RWPE2 (cell line): ENCODE results near the gene SERINC3.

Experiments used
- ATAC-seq: fragments of 200-7000 bp; cut with Tn5 transposase; 3 replicates; pipeline ENCODE4 v1.9.1; 2021; ENCODE audit warnings: low read depth
- DNase-seq: peaks from one replicate; pipeline ENCODE4 v3.0.0-alpha.2; 2020; ENCODE audit warnings: low spot score
- H3K27ac ChIP-seq: fragments of 450-650 bp; 2 replicates; pipeline ENCODE4 v1.5.1; 2017; ENCODE audit warnings: mild to moderate bottlenecking; ENCODE audit not compliant: poor library complexity, severe bottlenecking
- H3K27me3 ChIP-seq: fragments of 250-450 bp; sonication (Bioruptor Pico); 2 replicates; pipeline ENCODE4 v1.5.1; 2021; ENCODE audit warnings: mild to moderate bottlenecking, moderate library complexity; ENCODE audit not compliant: insufficient read depth, poor library complexity, severe bottlenecking
- H3K36me3 ChIP-seq: fragments of 250-450 bp; sonication (Bioruptor Pico); 2 replicates; pipeline ENCODE4 v1.5.1; 2020; ENCODE audit warnings: low read depth, mild to moderate bottlenecking, moderate library complexity
- H3K4me1 ChIP-seq: fragments of 250-450 bp; sonication (Bioruptor Pico); 2 replicates; pipeline ENCODE4 v1.5.1; 2021; ENCODE audit warnings: mild to moderate bottlenecking, moderate library complexity; ENCODE audit not compliant: insufficient read depth, poor library complexity, severe bottlenecking
- H3K4me3 ChIP-seq: fragments of 250-450 bp; sonication (Bioruptor Pico); 2 replicates; pipeline ENCODE4 v1.5.1; 2021; ENCODE audit warnings: mild to moderate bottlenecking, moderate library complexity; ENCODE audit not compliant: severe bottlenecking
- H3K9me3 ChIP-seq: fragments of 250-450 bp; sonication (Bioruptor Pico); 2 replicates; pipeline ENCODE4 v1.5.1; 2021; ENCODE audit warnings: mild to moderate bottlenecking, moderate library complexity; ENCODE audit not compliant: severe bottlenecking
- CTCF ChIP-seq: fragments of 450-650 bp; IDR thresholded peaks from one replicate; pipeline ENCODE4 v1.5.1; 2017; ENCODE audit warnings: mild to moderate bottlenecking, moderate library complexity; ENCODE audit not compliant: poor library complexity, severe bottlenecking

Gene SERINC3

GRCh38 chr20:44522841-44523240 lies 971 bp upstream of the SERINC3 start:
- no peak for DNase-seq
- no peaks in the 10 kb centered on the region for H3K27me3 ChIP-seq
- H3K36me3 ChIP-seq, result peaks cover 20% of the 10 kb centered on the region
- no peaks in the 10 kb centered on the region for H3K9me3 ChIP-seq
- peaks cover 33% of the 10 kb centered on the region for H3K4me1 ChIP-seq
- TF ChIP-seq CTCF, result no peak
- ATAC-seq, result no peak
- H3K27ac ChIP-seq, result peak overlapping the region; percentile 62
- H3K4me3 ChIP-seq, result no peak overlapping the region

- Histone ChIP-seq H3K27me3 (no peaks in the 10 kb centered on the region), H3K9me3 (no peaks in the 10 kb centered on the region), H3K27ac (peak overlapping the region; percentile 62), H3K36me3 (peaks cover 30% of the 10 kb centered on the region), H3K4me1 (peaks cover 23% of the 10 kb centered on the region), H3K4me3 (peak overlapping the region; percentile 94)
- ATAC-seq, result no peak
- TF ChIP-seq CTCF, result no peak
- DNase-seq, result no peak
Measured at GRCh38 chr20:44520881-44521280, 989 bp downstream of the SERINC3 start.

- Histone ChIP-seq H3K9me3 (no peaks in the 10 kb centered on the region), H3K4me3 (no peak overlapping the region), H3K4me1 (peaks cover 19% of the 10 kb centered on the region), H3K27me3 (no peaks in the 10 kb centered on the region), H3K27ac (no peak overlapping the region), H3K36me3 (peaks cover 50% of the 10 kb centered on the region)
- ATAC-seq (no peak), DNase-seq (no peak)
- TF ChIP-seq CTCF, result no peak
Measured at GRCh38 chr20:44518248-44518647, 3.6 kb downstream of the SERINC3 start.

- no peaks in the 10 kb centered on the region for H3K27me3 ChIP-seq
- no peaks in the 10 kb centered on the region for H3K9me3 ChIP-seq
- TF ChIP-seq CTCF, result no peak
- peaks cover 17% of the 10 kb centered on the region for H3K4me1 ChIP-seq
- ATAC-seq (no peak), DNase-seq (no peak)
- no peak overlapping the region for H3K27ac ChIP-seq
- H3K36me3 ChIP-seq, result peaks cover 58% of the 10 kb centered on the region
- H3K4me3 ChIP-seq, result no peak overlapping the region
Measured at GRCh38 chr20:44517454-44517853, 4.4 kb downstream of the SERINC3 start.

- ATAC-seq, result no peak
- Histone ChIP-seq H3K4me3 (no peak overlapping the region), H3K27ac (no peak overlapping the region), H3K9me3 (no peaks in the 10 kb centered on the region), H3K36me3 (peaks cover 68% of the 10 kb centered on the region), H3K27me3 (no peaks in the 10 kb centered on the region), H3K4me1 (peaks cover 13% of the 10 kb centered on the region)
- no peak for DNase-seq
- TF ChIP-seq CTCF, result no peak
Measured at GRCh38 chr20:44516491-44516890, 5.4 kb downstream of the SERINC3 start.
